ENCODE measurements around the gene HOXA11. TPM values are rescaled to one million over a fixed set of nuclear protein-coding genes. Genes with fewer than 3 reads are reported as not detected.

The HOXA11 gene
- polyA plus RNA-seq, 1 of the 3 experiments (the other 2 are of a cell fraction), result not detected

- no peaks in the 10 kb centered on the region for H3F3A ChIP-seq (replicated peaks; ENCODE audit: insufficient read depth)
- WGBS (ENCODE audit: low lambda C conversion rate), result 12% methylated on average over 3 of the region's 3 CpGs
- no peaks in the 10 kb centered on the region for H3K36me3 ChIP-seq (replicated peaks in 1 of 2; ENCODE audit: control insufficient read depth in 1 of 2, insufficient read depth in 2 of 2, low read length in 1 of 2)
- peaks cover 0 to 7% of the 10 kb centered on the region in 2 experiments; a peak in 1 of 4 replicates for H3K4me1 ChIP-seq (ENCODE audit: control insufficient read depth in 1 of 2, insufficient read depth in 2 of 2, low read depth in 1 of 2, low read length in 1 of 2)
- no peaks in the 10 kb centered on the region for H3K9me2 ChIP-seq
- no peak overlapping the region for H3K27ac ChIP-seq (ENCODE audit: low read depth in 2 of 2, low read length in 1 of 2)
- H3K9ac ChIP-seq, result no peak overlapping the region
- H3K4me2 ChIP-seq, result no peak overlapping the region
- TF ChIP-seq GABPA (IDR thresholded peaks at IDR 0.05; ENCODE audit: low read depth) (no peak), REST (IDR thresholded peaks at IDR 0.05; ENCODE audit: low read depth, low read length) (no peak), JUND (IDR thresholded peaks at IDR 0.05) (no peak), IRF3 (IDR thresholded peaks at IDR 0.05; ENCODE audit: low read depth, low read length) (no peak)
- POLR2A ChIA-PET, result no interaction called here
- H3K27me3 ChIP-seq (ENCODE audit: insufficient read depth), result peaks cover 93% of the 10 kb centered on the region
- no peaks in the 10 kb centered on the region for H3K9me3 ChIP-seq
- no peak overlapping the region for H2AFZ ChIP-seq (ENCODE audit: low read depth)
- DNase-seq, result no peak
- CTCF ChIA-PET, result interaction anchor here (0.6 to 7.3 kb wide), 14 partner anchors 9 to 894 kb away, joined by 3 to 37 read pairs (median 4); no protein-coding TSS in a partner anchor
- no peak overlapping the region for H3K4me3 ChIP-seq (ENCODE audit: low read depth in 2 of 2, low read length in 1 of 2)
- peaks cover 6% of the 10 kb centered on the region; the same call in 1 of the 2 replicates for H4K20me1 ChIP-seq (ENCODE audit: insufficient read depth)
- H3K79me2 ChIP-seq (ENCODE audit: insufficient read depth), result no peaks in the 10 kb centered on the region
Measured at GRCh38 chr7:27202862-27203134, 17.8 kb upstream of the HOXA11 start.

- TF ChIP-seq RXRA (IDR thresholded peaks at IDR 0.05; ENCODE audit: borderline replicate concordance, low read depth) (no peak), FOXM1 (IDR thresholded peaks at IDR 0.05; ENCODE audit: low read depth) (no peak), NFIC (IDR thresholded peaks at IDR 0.05; ENCODE audit: borderline replicate concordance) (no peak), MEF2A (IDR thresholded peaks at IDR 0.05; ENCODE audit: borderline replicate concordance, low read depth) (no peak), ELF1 (IDR thresholded peaks at IDR 0.05) (no peak), SIN3A (IDR thresholded peaks at IDR 0.05; ENCODE audit: borderline replicate concordance, low read depth, low read length) (no peak)
- POLR2A ChIA-PET, result no interaction called here
- CTCF ChIA-PET, result interaction anchor here (0.6 to 7.3 kb wide), 17 partner anchors 8 to 894 kb away, joined by 3 to 44 read pairs (median 4); no protein-coding TSS in a partner anchor
- peaks cover 93% of the 10 kb centered on the region for H3K27me3 ChIP-seq (ENCODE audit: insufficient read depth)
- no peak overlapping the region for H2AFZ ChIP-seq (ENCODE audit: low read depth)
- no peak overlapping the region for H3K27ac ChIP-seq (ENCODE audit: low read depth in 2 of 2, low read length in 1 of 2)
- no peaks in the 10 kb centered on the region for H3K79me2 ChIP-seq (ENCODE audit: insufficient read depth)
- 18% methylated on average over 29 of the region's 30 CpGs for WGBS (ENCODE audit: low lambda C conversion rate)
- peaks cover 0 to 7% of the 10 kb centered on the region in 2 experiments; a peak in 1 of 4 replicates for H3K4me1 ChIP-seq (ENCODE audit: control insufficient read depth in 1 of 2, insufficient read depth in 2 of 2, low read depth in 1 of 2, low read length in 1 of 2)
- no peaks in the 10 kb centered on the region for H3K9me2 ChIP-seq
- no peaks in the 10 kb centered on the region for H3K9me3 ChIP-seq
- H3K9ac ChIP-seq, result no peak overlapping the region
- no peak overlapping the region for H3K4me3 ChIP-seq (ENCODE audit: low read depth in 2 of 2, low read length in 1 of 2)
- H3K4me2 ChIP-seq, result no peak overlapping the region
- no peak for DNase-seq
- H4K20me1 ChIP-seq (ENCODE audit: insufficient read depth), result peaks cover 6% of the 10 kb centered on the region; the same call in 1 of the 2 replicates
- no peaks in the 10 kb centered on the region for H3F3A ChIP-seq (replicated peaks; ENCODE audit: insufficient read depth)
- no peaks in the 10 kb centered on the region for H3K36me3 ChIP-seq (replicated peaks in 1 of 2; ENCODE audit: control insufficient read depth in 1 of 2, insufficient read depth in 2 of 2, low read length in 1 of 2)
Measured at GRCh38 chr7:27202018-27202861, 17.2 kb upstream of the HOXA11 start.
